OCI-LY1 (cell line): ENCODE data around the gene CELF2.

ENCODE experiments used
- H2AFZ ChIP-seq: fragments of 200-600 bp; sonication (generic), shearing (Covaris generic); 2 replicates; pipeline ENCODE4 v1.6.0; 2014; ENCODE audit warnings: antibody characterized with exemption, mild to moderate bottlenecking, low read length
- H3F3A ChIP-seq: fragments of 200-600 bp; sonication (generic), shearing (Covaris generic); 2 replicates; pipeline ENCODE4 v1.6.0; 2014; ENCODE audit warnings: mild to moderate bottlenecking, antibody characterized with exemption, low read length, moderate library complexity; ENCODE audit not compliant: insufficient read depth
- H3K27ac ChIP-seq: fragments of 200-600 bp; sonication (generic); 2 replicates; pipeline ENCODE4 v1.5.1; 2014; ENCODE audit warnings: low read length, mixed run types, mild to moderate bottlenecking, low read depth; ENCODE audit not compliant: poor library complexity, severe bottlenecking
- H3K27me3 ChIP-seq: fragments of 200-600 bp; sonication (generic); 2 replicates; pipeline ENCODE4 v1.6.0; 2014; ENCODE audit warnings: antibody characterized with exemption, mild to moderate bottlenecking, low read length, moderate library complexity; ENCODE audit not compliant: insufficient read depth
- H3K36me3 ChIP-seq: fragments of 200-600 bp; sonication (generic); 2 replicates; pipeline ENCODE4 v1.6.1; 2014; ENCODE audit warnings: mild to moderate bottlenecking, antibody characterized with exemption, low read length, moderate library complexity, mixed read lengths; ENCODE audit not compliant: insufficient read depth
- H3K4me1 ChIP-seq: fragments of 200-600 bp; sonication (generic); 2 replicates; pipeline ENCODE4 v1.5.1; 2014; ENCODE audit warnings: mild to moderate bottlenecking, low read length, moderate library complexity; ENCODE audit not compliant: insufficient read depth, severe bottlenecking
- H3K4me2 ChIP-seq: fragments of 200-600 bp; sonication (generic), shearing (Covaris generic); 2 replicates; pipeline ENCODE4 v1.6.1; 2014; ENCODE audit warnings: low read length
- H3K4me3 ChIP-seq: fragments of 200-600 bp; sonication (generic); 2 replicates; pipeline ENCODE4 v1.5.1; 2014; ENCODE audit warnings: low read length, low read depth, mild to moderate bottlenecking, mixed read lengths; ENCODE audit not compliant: poor library complexity, severe bottlenecking
- H3K79me2 ChIP-seq: fragments of 200-600 bp; shearing (Covaris generic); 2 replicates; pipeline ENCODE4 v1.6.1; 2016; ENCODE audit warnings: mixed run types, low read length, mixed read lengths; ENCODE audit not compliant: insufficient read depth
- H3K9ac ChIP-seq: fragments of 200-600 bp; sonication (generic), shearing (Covaris generic); 2 replicates; pipeline ENCODE4 v1.6.1; 2014; ENCODE audit warnings: mild to moderate bottlenecking, low read length, mixed read lengths
- H3K9me2 ChIP-seq: fragments of 200-600 bp; sonication (generic), shearing (Covaris generic); 2 replicates; pipeline ENCODE4 v1.6.1; 2014; ENCODE audit warnings: low read depth, mild to moderate bottlenecking, low read length, mixed read lengths
- H3K9me3 ChIP-seq: fragments of 200-600 bp; shearing (Covaris generic); 2 replicates; pipeline ENCODE4 v1.6.1; 2014; ENCODE audit warnings: low read length, mixed read lengths
- H4K20me1 ChIP-seq: fragments of 200-600 bp; sonication (generic), shearing (Covaris generic); 2 replicates; pipeline ENCODE4 v1.6.0; 2016; ENCODE audit warnings: mild to moderate bottlenecking, low read length; ENCODE audit not compliant: insufficient read depth
- CTCF ChIP-seq: fragments of 200-600 bp; sonication (generic), shearing (Covaris generic); IDR thresholded peaks from 2 replicates; pipeline ENCODE4 v1.5.1; 2017; ENCODE audit warnings: mild to moderate bottlenecking, antibody characterized with exemption, low read length, moderate library complexity, mixed read lengths
- EZH2 ChIP-seq: fragments of 200-600 bp; sonication (generic), shearing (Covaris generic); IDR thresholded peaks from 2 replicates; pipeline ENCODE4 v1.8.0; 2017; ENCODE audit warnings: borderline replicate concordance, mixed run types, mild to moderate bottlenecking, antibody characterized with exemption, low read length, moderate library complexity, mixed read lengths

The CELF2 gene

GRCh38 chr10:11270135-11270857, 252.6 kb downstream of the CELF2 start:
- no peaks in the 10 kb centered on the region for H3K9me2 ChIP-seq
- no peaks in the 10 kb centered on the region for H4K20me1 ChIP-seq
- no peak overlapping the region for H3K4me3 ChIP-seq
- no peak overlapping the region for H2AFZ ChIP-seq
- no peaks in the 10 kb centered on the region for H3K36me3 ChIP-seq
- no peaks in the 10 kb centered on the region for H3K79me2 ChIP-seq
- no peaks in the 10 kb centered on the region for H3K27me3 ChIP-seq
- TF ChIP-seq CTCF = peak; percentile 90
- TF ChIP-seq EZH2 = no peak
- no peak overlapping the region for H3K9ac ChIP-seq
- no peak overlapping the region for H3K27ac ChIP-seq
- H3K9me3 ChIP-seq = no peaks in the 10 kb centered on the region
- no peak overlapping the region for H3K4me2 ChIP-seq
- H3K4me1 ChIP-seq = peaks cover 8% of the 10 kb centered on the region
- H3F3A ChIP-seq = no peaks in the 10 kb centered on the region

DNA sequence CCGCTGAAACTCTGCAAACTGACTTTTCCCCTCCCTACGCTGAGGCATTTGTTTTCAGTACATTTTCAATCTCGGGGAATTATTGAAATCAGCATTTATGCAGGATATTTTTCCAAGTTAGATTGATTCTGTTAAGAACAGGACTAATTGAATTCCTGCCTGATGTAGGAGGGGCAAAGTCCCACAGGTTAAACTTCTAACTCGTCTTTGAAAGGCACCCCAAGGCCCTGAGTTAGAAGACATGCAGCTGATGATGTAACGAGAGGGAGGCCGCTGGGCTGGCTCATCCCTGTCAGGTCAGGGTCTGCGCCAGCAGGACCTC, 253.1 kb downstream of the CELF2 start:
- Histone ChIP-seq H3K9ac (no peak overlapping the region), H2AFZ (no peak overlapping the region), H3K9me2 (no peaks in the 10 kb centered on the region), H3K27ac (no peak overlapping the region), H3K27me3 (no peaks in the 10 kb centered on the region), H3K4me3 (no peak overlapping the region), H3F3A (no peaks in the 10 kb centered on the region), H3K79me2 (no peaks in the 10 kb centered on the region), H3K4me1 (peaks cover 3% of the 10 kb centered on the region), H4K20me1 (no peaks in the 10 kb centered on the region), H3K36me3 (no peaks in the 10 kb centered on the region), H3K4me2 (no peak overlapping the region), H3K9me3 (no peaks in the 10 kb centered on the region)
- no peak for TF ChIP-seq CTCF
- no peak for TF ChIP-seq EZH2

- no peak overlapping the region for H2AFZ ChIP-seq
- no peak overlapping the region for H3K4me3 ChIP-seq
- no peaks in the 10 kb centered on the region for H3K9me2 ChIP-seq
- H4K20me1 ChIP-seq = no peaks in the 10 kb centered on the region
- no peaks in the 10 kb centered on the region for H3K4me1 ChIP-seq
- TF ChIP-seq EZH2 = no peak
- TF ChIP-seq CTCF = no peak
- no peaks in the 10 kb centered on the region for H3F3A ChIP-seq
- H3K4me2 ChIP-seq = no peak overlapping the region
- H3K9ac ChIP-seq = no peak overlapping the region
- no peaks in the 10 kb centered on the region for H3K27me3 ChIP-seq
- H3K79me2 ChIP-seq = no peaks in the 10 kb centered on the region
- H3K36me3 ChIP-seq = no peaks in the 10 kb centered on the region
- no peaks in the 10 kb centered on the region for H3K9me3 ChIP-seq
- no peak overlapping the region for H3K27ac ChIP-seq
Observed at GRCh38 chr10:11272915-11273389, 255.3 kb downstream of the CELF2 start.
